ENCODE measurements around the gene CD164L2. TPM values are rescaled to one million over a fixed set of nuclear protein-coding genes. Genes with fewer than 3 reads are reported as not detected.

Gene CD164L2
- total and polyA plus RNA-seq, 12 donors: 0.11 to 2.6 (median 0.17) TPM; not detected in 6

- Histone ChIP-seq H3K27me3 (no peaks in the 10 kb centered on the region), H3K4me1 (replicated peaks in 1 of 2) (peaks cover 15 to 24% of the 10 kb centered on the region in 2 donors), H3K9me3 (replicated peaks in 1 of 3) (no peaks in the 10 kb centered on the region), H3K36me3 (replicated peaks in 1 of 2) (no peaks in the 10 kb centered on the region), H3K4me3 (no peak overlapping the region), H3K27ac (no peak overlapping the region)
- TF ChIP-seq CTCF (IDR thresholded peaks at IDR 0.05) (no peak), POLR2A (IDR thresholded peaks at IDR 0.05) (no peak)
- 31 to 79% (median 64%) methylated on average over 1 to 4 of the region's 4 CpGs for WGBS, 4 donors
- no peak for DNase-seq
- intact Hi-C loops (cut with DNase I): loop anchor here (5.0 to 10.0 kb wide), 2 partner anchors 204 to 266 kb away; partner anchors contain the start of gene AHDC1 (in 1 of the 2)
Measured at GRCh38 chr1:27398405-27399149, 15.4 kb upstream of the CD164L2 start.

- WGBS, 4 donors: 62 to 74% (median 69%) methylated on average over 7 of the region's 7 CpGs
Measured at GRCh38 chr1:27397749-27398148, 14.6 kb upstream of the CD164L2 start.

GRCh38 chr1:27397110-27397509 is 14.0 kb upstream of the CD164L2 start:
- WGBS, 4 donors: 72 to 93% (median 77%) methylated on average over 3 of the region's 3 CpGs
- Histone ChIP-seq H3K4me3 (no peak overlapping the region), H3K27ac (no peak overlapping the region), H3K36me3 (replicated peaks in 1 of 2) (no peaks in the 10 kb centered on the region), H3K4me1 (replicated peaks in 1 of 2) (peaks cover 10 to 15% of the 10 kb centered on the region in 2 donors), H3K9me3 (replicated peaks in 1 of 3) (no peaks in the 10 kb centered on the region), H3K27me3 (no peaks in the 10 kb centered on the region)
- intact Hi-C loops (cut with DNase I): loop anchor here (5.0 to 10.0 kb wide), 2 partner anchors 205 to 268 kb away; partner anchors contain the start of gene AHDC1 (in 1 of the 2)
- TF ChIP-seq CTCF (IDR thresholded peaks at IDR 0.05): no peak
- no peak for TF ChIP-seq POLR2A (IDR thresholded peaks at IDR 0.05)
- DNase-seq: no peak

More at GRCh38 chr1:27397749-27398148, 14.6 kb upstream of the CD164L2 start:
- Histone ChIP-seq H3K27me3 (no peaks in the 10 kb centered on the region), H3K36me3 (replicated peaks in 1 of 2) (no peaks in the 10 kb centered on the region), H3K9me3 (replicated peaks in 1 of 3) (no peaks in the 10 kb centered on the region), H3K4me3 (no peak overlapping the region), H3K4me1 (replicated peaks in 1 of 2) (peaks cover 13 to 17% of the 10 kb centered on the region in 2 donors), H3K27ac (no peak overlapping the region)
- TF ChIP-seq POLR2A (IDR thresholded peaks at IDR 0.05) (no peak), CTCF (IDR thresholded peaks at IDR 0.05) (no peak)
- DNase-seq: no peak
- intact Hi-C loops (cut with DNase I): loop anchor here (5.0 to 10.0 kb wide), 2 partner anchors 205 to 267 kb away; partner anchors contain the start of gene AHDC1 (in 1 of the 2)

- peaks cover 11 to 20% of the 10 kb centered on the region in 2 donors for H3K4me1 ChIP-seq (replicated peaks in 1 of 2)
- no peaks in the 10 kb centered on the region for H3K9me3 ChIP-seq (replicated peaks in 1 of 3)
Measured at GRCh38 chr1:27395441-27396195, 12.5 kb upstream of the CD164L2 start.

More at GRCh38 chr1:27395441-27396195, 12.5 kb upstream of the CD164L2 start:
- intact Hi-C loops (cut with DNase I): loop anchor here (2.0 to 10.0 kb wide), 3 partner anchors 95 to 269 kb away; partner anchors contain the start of gene AHDC1 (in 1 of the 2)
- H3K4me3 ChIP-seq: no peak overlapping the region
- peak overlapping the region in 1 of 5 donors; percentile 14 for H3K27ac ChIP-seq
- 3 to 10% (median 5%) methylated on average over 5 to 10 of the region's 10 CpGs for WGBS, 4 donors
- TF ChIP-seq POLR2A (IDR thresholded peaks at IDR 0.05) (no peak), CTCF (IDR thresholded peaks at IDR 0.05) (peak; percentile 88 to 96 (median 96))
- no peaks in the 10 kb centered on the region for H3K27me3 ChIP-seq
- peak; percentile 68 to 90 (median 76) for DNase-seq
- no peaks in the 10 kb centered on the region for H3K36me3 ChIP-seq (replicated peaks in 1 of 2)

Data from adrenal gland (tissue), 12 donors.